GM19238 (cell line): ENCODE data around the gene EPN2.
A peak's percentile ranks its signal among the peaks of the same experiment; 100 is the strongest.

Experiments
- DNase-seq: peaks from one replicate; pipeline ENCODE4 v3.0.0; 2011; ENCODE audit warnings: low spot score; ENCODE audit not compliant: insufficient read length

The EPN2 gene

GRCh38 chr17:19329136-19329535 lies 92.0 kb downstream of the EPN2 start:
- DNase-seq: no peak

- no peak for DNase-seq
Measured at GRCh38 chr17:19329839-19330238, 92.7 kb downstream of the EPN2 start.

GRCh38 chr17:19330271-19330670 lies 93.1 kb downstream of the EPN2 start:
- DNase-seq: no peak

GRCh38 chr17:19331134-19331533 lies 94.0 kb downstream of the EPN2 start:
- no peak for DNase-seq

- no peak for DNase-seq
Measured at GRCh38 chr17:19331543-19332245, 94.5 kb downstream of the EPN2 start.

GRCh38 chr17:19332371-19333131 lies 95.4 kb downstream of the EPN2 start:
- DNase-seq: peak; percentile 35

GRCh38 chr17:19333132-19333440 lies 95.9 kb downstream of the EPN2 start:
- DNase-seq: no peak

- no peak for DNase-seq
Measured at GRCh38 chr17:19333736-19334290, 96.6 kb downstream of the EPN2 start.

- DNase-seq: no peak
Measured at GRCh38 chr17:19334331-19334730, 97.2 kb downstream of the EPN2 start.

- DNase-seq: no peak
Measured at GRCh38 chr17:19335951-19336631, 98.9 kb downstream of the EPN2 start.

- DNase-seq: no peak
Measured at GRCh38 chr17:19336938-19337711, 100.0 kb downstream of the EPN2 start.

- no peak for DNase-seq
Measured at GRCh38 chr17:19337712-19338023, 100.5 kb downstream of the EPN2 start.

- peak; percentile 88 for DNase-seq
Measured at GRCh38 chr17:19338031-19338990, 101.1 kb downstream of the EPN2 start.

GRCh38 chr17:19339341-19339815 lies 102.2 kb downstream of the EPN2 start:
- DNase-seq: no peak

- DNase-seq: no peak
Measured at GRCh38 chr17:19341211-19341631, 104.1 kb downstream of the EPN2 start.

- DNase-seq: no peak
Measured at GRCh38 chr17:19341641-19342610, 104.8 kb downstream of the EPN2 start.

GRCh38 chr17:19342611-19343255 lies 105.6 kb downstream of the EPN2 start:
- no peak for DNase-seq

- DNase-seq: no peak
Measured at GRCh38 chr17:19343256-19343630, 106.1 kb downstream of the EPN2 start.
